NT2/D1 (cell line): ENCODE measurements around the gene SLC9A9.

Source experiments
- SUZ12 ChIP-seq: IDR thresholded peaks from 2 replicates; pipeline ENCODE4 v1.6.1; 2011; ENCODE audit not compliant: insufficient read length, insufficient read depth; ENCODE audit errors: extremely low read depth
- YY1 ChIP-seq: IDR thresholded peaks from 2 replicates; pipeline ENCODE4 v1.6.1; 2011; ENCODE audit not compliant: insufficient read length, insufficient read depth
- ZNF274 ChIP-seq: IDR thresholded peaks from 2 replicates; pipeline ENCODE4 v1.6.1; 2011; ENCODE audit warnings: mild to moderate bottlenecking, low read depth, low read length

DNA sequence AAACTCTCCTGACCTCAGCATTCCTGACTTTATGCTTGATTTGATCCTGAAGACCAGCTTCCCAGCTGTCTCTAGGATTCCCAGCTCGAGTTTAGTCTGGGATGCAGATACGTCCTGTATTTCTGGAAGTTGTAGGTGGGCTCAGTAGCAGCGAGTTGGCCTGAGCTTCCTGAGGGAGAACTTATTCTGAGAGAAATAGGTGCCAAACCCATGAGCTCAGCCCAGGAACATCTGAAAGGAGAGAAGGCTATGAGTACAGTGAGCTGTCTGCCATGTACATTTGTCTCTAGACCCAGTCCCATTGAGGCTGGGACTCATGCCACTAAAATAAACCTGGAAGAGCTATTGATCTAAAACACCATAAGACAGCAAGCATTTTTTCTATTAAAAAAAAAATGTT is 36.6 kb upstream of the SLC9A9 start:
- TF ChIP-seq YY1 (no peak), ZNF274 (no peak), SUZ12 (no peak)
